GM12878 (cell line): ENCODE data around the gene ENOPH1. TPM values are rescaled to one million over a fixed set of nuclear protein-coding genes. Genes with fewer than 3 reads are reported as not detected.
A peak's percentile ranks its signal among the peaks of the same experiment; 100 is the strongest.

ENCODE experiments used
- ATAC-seq: fragments of 200-7000 bp; cut with Tn5 transposase; 3 replicates; pipeline ENCODE4 v1.9.1; 2020; ENCODE audit warnings: mild to moderate bottlenecking, moderate library complexity
- BruUV-seq: library from RNA; stranded (reverse); fragments of 400-500 nt; replicated peaks from 2 replicates; lab custom pipeline; 2021; lab: Mats Ljungman, UMichigan
- CTCF ChIA-PET: fragments of 300-600 bp; sonication (Branson Sonifier 250); formaldehyde crosslinking; extraction: SDS; loops from one replicate; lab custom pipeline; 2021; ENCODE audit warnings: inconsistent platforms; lab: Yijun Ruan, JAX
- POLR2A ChIA-PET: fragments of 350-600 bp; formaldehyde crosslinking; extraction: SDS; loops from one replicate; lab custom pipeline; 2021; ENCODE audit warnings: inconsistent platforms; lab: Charles Lee
- RAD21 ChIA-PET: fragments of 300-600 bp; sonication (Branson Sonifier 250); formaldehyde crosslinking; loops from one replicate; lab custom pipeline; 2023; ENCODE audit warnings: antibody characterized with exemption; ENCODE audit not compliant: unreplicated experiment; lab: Charles Lee
- SMC1A ChIA-PET: fragments of 300-600 bp; sonication (Branson Sonifier 250); formaldehyde crosslinking; loops from one replicate; lab custom pipeline; 2023; ENCODE audit not compliant: unreplicated experiment, uncharacterized antibody; lab: Charles Lee
- DNase-seq: peaks from one replicate; pipeline ENCODE4 v3.0.0-alpha.2; 2011; ENCODE audit warnings: low read depth, low spot score
- FAIRE-seq: peaks from 3 replicates; lab custom pipeline; 2011; peaks lifted over from hg19 to GRCh38; lab: Jason Lieb, UNC
- H2AFZ ChIP-seq: 2 replicates; pipeline ENCODE4 v1.6.0; 2011; ENCODE audit warnings: low read depth, low read length, control low read depth; ENCODE audit not compliant: control insufficient read depth
- H3K27ac ChIP-seq: 2 replicates; pipeline ENCODE4 v1.5.1; 2011; ENCODE audit warnings: control low read depth; ENCODE audit not compliant: control insufficient read depth, insufficient read depth
- H3K27me3 ChIP-seq, 2 experiments: replicated peaks in 1 of 2; 2 replicates each; pipeline versions ENCODE4 v1.6.0 to v1.6.1; 2011; ENCODE audit warnings: low read length in 1 of 2; ENCODE audit not compliant: control insufficient read depth in 2 of 2, insufficient read depth in 2 of 2
- H3K36me3 ChIP-seq, 2 experiments: 2 replicates each; pipeline ENCODE4 v1.5.1; 2011; ENCODE audit warnings: low read length in 1 of 2; ENCODE audit not compliant: control insufficient read depth in 2 of 2, insufficient read depth in 2 of 2
- H3K4me1 ChIP-seq: 2 replicates; pipeline ENCODE4 v1.6.1; 2011; ENCODE audit warnings: mild to moderate bottlenecking, low read length, moderate library complexity, mixed read lengths; ENCODE audit not compliant: control insufficient read depth, insufficient read depth
- H3K4me2 ChIP-seq: 2 replicates; pipeline ENCODE4 v1.6.0; 2011; ENCODE audit warnings: control low read depth; ENCODE audit not compliant: control insufficient read depth, insufficient read depth
- H3K4me3 ChIP-seq: fragments of 200-600 bp; sonication (generic); 2 replicates; pipeline ENCODE4 v1.5.1; 2016
- H3K79me2 ChIP-seq: 2 replicates; pipeline ENCODE4 v1.6.0; 2011; ENCODE audit warnings: low read length; ENCODE audit not compliant: control insufficient read depth, insufficient read depth
- H3K9ac ChIP-seq: 2 replicates; pipeline ENCODE4 v1.8.0; 2011; ENCODE audit warnings: low read length, control low read depth, mixed read lengths; ENCODE audit not compliant: control insufficient read depth, insufficient read depth
- H3K9me3 ChIP-seq: replicated peaks from 3 replicates; pipeline ENCODE4 v1.5.1; 2011; ENCODE audit warnings: mild to moderate bottlenecking, low read length; ENCODE audit not compliant: control insufficient read depth, insufficient read depth
- H4K20me1 ChIP-seq: 2 replicates; pipeline ENCODE4 v1.6.0; 2011; ENCODE audit not compliant: control insufficient read depth, insufficient read depth
- ATF7 ChIP-seq: fragments of 450-650 bp; IDR thresholded peaks from 2 replicates; pipeline ENCODE4 v1.6.1; 2016; ENCODE audit warnings: low read depth, mild to moderate bottlenecking
- BCL11A ChIP-seq: IDR thresholded peaks from 2 replicates; pipeline ENCODE4 v1.6.1; 2011; ENCODE audit warnings: low read depth, low read length
- CBFB ChIP-seq: IDR thresholded peaks from 2 replicates; pipeline ENCODE4 v1.6.1; 2016; ENCODE audit warnings: antibody characterized with exemption, low read depth
- CREM ChIP-seq: IDR thresholded peaks from 2 replicates; pipeline ENCODE4 v1.6.1; 2014; ENCODE audit warnings: antibody characterized with exemption, low read depth
- EED ChIP-seq: sonication (generic); IDR thresholded peaks from 2 replicates; pipeline ENCODE4 v1.6.1; 2016; ENCODE audit warnings: antibody characterized with exemption, low read depth
- IKZF1 ChIP-seq: fragments of 450-650 bp; conservative IDR thresholded peaks from 2 replicates; pipeline ENCODE4 v1.6.1; 2017; ENCODE audit warnings: antibody characterized with exemption, mild to moderate bottlenecking
- JUNB ChIP-seq: IDR thresholded peaks from 2 replicates; pipeline ENCODE4 v1.6.1; 2016; ENCODE audit warnings: antibody characterized with exemption, mild to moderate bottlenecking
- MEF2A ChIP-seq: IDR thresholded peaks from 2 replicates; pipeline ENCODE4 v1.6.1; 2011; ENCODE audit warnings: low read depth, mild to moderate bottlenecking, low read length, moderate library complexity; ENCODE audit not compliant: insufficient read depth
- MTA2 ChIP-seq: fragments of 450-650 bp; IDR thresholded peaks from 2 replicates; pipeline ENCODE4 v1.6.1; 2016; ENCODE audit warnings: low read depth, mild to moderate bottlenecking, moderate library complexity
- MXI1 ChIP-seq: fragments of 150-350 bp; IDR thresholded peaks from 2 replicates; pipeline ENCODE4 v1.6.1; 2011; ENCODE audit warnings: low read depth, mild to moderate bottlenecking, inconsistent platforms, low read length, improper control_type of control experiment
- NR2F1 ChIP-seq: fragments of 450-650 bp; conservative IDR thresholded peaks from 2 replicates; pipeline ENCODE4 v1.6.1; 2017; ENCODE audit warnings: mild to moderate bottlenecking
- PAX8 ChIP-seq: fragments of 450-650 bp; IDR thresholded peaks from 2 replicates; pipeline ENCODE4 v1.6.1; 2017; ENCODE audit warnings: mild to moderate bottlenecking, moderate library complexity
- SRF ChIP-seq, 2 experiments: IDR thresholded peaks; 2 replicates each; pipeline ENCODE4 v1.6.1; 2011; ENCODE audit warnings: low read depth in 2 of 2, low read length in 2 of 2, mild to moderate bottlenecking in 1 of 2, moderate library complexity in 1 of 2
- ZNF217 ChIP-seq: fragments of 450-650 bp; IDR thresholded peaks from 2 replicates; pipeline ENCODE4 v1.6.1; 2017; ENCODE audit warnings: antibody characterized with exemption, mild to moderate bottlenecking
- ZNF274 ChIP-seq: IDR thresholded peaks from one replicate; pipeline ENCODE4 v1.8.0; 2011; ENCODE audit not compliant: insufficient read length, insufficient read depth
- WGBS: methylation state at CpG from one replicate; pipeline ENCODE4 v1.1.6; 2016; ENCODE audit warnings: low lambda C conversion rate; ENCODE audit not compliant: insufficient replicate concordance, insufficient coverage; ENCODE audit errors: missing lambda C conversion rate; 5-methylcytosine and 5-hydroxymethylcytosine counted together
- in situ Hi-C: fragments of 300-500 bp; cut with MboI; formaldehyde crosslinking; loops from 9 replicates; pipeline ENCODE4 v1.14.3; 2018; ENCODE audit warnings: mixed read lengths
- intact Hi-C: fragments of 100-400 bp; cut with micrococcal nuclease; formaldehyde crosslinking; loops from one replicate; pipeline ENCODE4 v1.14.2; 2022; ENCODE audit not compliant: unreplicated experiment
- polyA plus RNA-seq, 11 experiments: library from polyadenylated mRNA; depleted of rRNA in 4 of 11; unstranded in 6 of 11; stranded (reverse) in 5 of 11; fragments of >200 nt; fragmentation: Nextera tagmentation in 4 of 11; fragmentation: Illumina TruSeq in 1 of 11; extraction: Ambion mirVana in 4 of 11; extraction: Trizol in 1 of 11; gene quantifications; 1 replicate in 1 of 11; 2 replicates in 10 of 11; pipeline versions ENCODE4 v1.2.1 to v1.2.3, GENCODE V29; 2011 to 2016; ENCODE audit warnings: inconsistent platforms in 2 of 11, missing spikeins in 2 of 11, low read depth in 1 of 11
- total RNA-seq, 4 experiments: library from RNA; depleted of rRNA in 3 of 4; stranded (reverse); fragments of >200 nt in 3 of 4; fragmentation: Illumina TruSeq in 1 of 4; extraction: Trizol in 1 of 4; gene quantifications; 2 replicates each; pipeline versions ENCODE4 v1.2.1 to v1.2.3, GENCODE V29; 2013 to 2021
- TF ChIP-seq, protein P1 (sequence below): fragments of 450-650 bp; IDR thresholded peaks from 2 replicates; pipeline ENCODE4 v1.6.1; 2017; ENCODE audit warnings: borderline replicate concordance
- TF ChIP-seq, protein P2 (sequence below): fragments of 450-650 bp; IDR thresholded peaks from 2 replicates; pipeline ENCODE4 v1.6.1; 2016; ENCODE audit warnings: mild to moderate bottlenecking, moderate library complexity, borderline replicate concordance
- TF ChIP-seq, protein P3 (sequence below): fragments of 450-650 bp; IDR thresholded peaks from 2 replicates; pipeline ENCODE4 v1.6.1; 2014; ENCODE audit warnings: mild to moderate bottlenecking

ENOPH1 gene
- total and polyA plus RNA-seq, 10 of the 15 experiments (the other 5 are each of a cell fraction or from before 2014, with no cell fraction given): 24.4 to 83.6 (median 46.7) TPM

DNA sequence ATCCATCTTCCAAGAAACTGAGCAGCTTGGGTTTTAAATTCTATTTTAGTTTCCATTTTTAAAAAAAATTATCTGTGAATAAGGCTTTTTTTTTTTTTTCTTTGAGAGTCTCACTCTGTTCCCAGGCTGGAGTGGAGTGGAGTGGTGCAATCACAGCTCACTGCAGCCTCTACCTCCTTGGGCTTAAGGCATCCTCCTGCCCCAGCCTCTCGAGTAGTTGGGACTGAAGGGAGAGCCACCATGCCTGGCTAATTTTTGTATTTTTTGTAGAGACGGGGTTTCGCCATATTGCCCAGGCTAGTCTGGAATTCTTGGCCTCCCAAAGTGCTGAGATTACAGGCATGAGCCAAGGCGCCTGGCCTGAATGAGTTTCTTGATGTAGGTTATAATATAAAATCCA lies 1.4 kb downstream of the ENOPH1 start:
- Histone ChIP-seq H3K79me2 (peaks cover 93% of the 10 kb centered on the region), H2AFZ (no peak overlapping the region), H3K4me1 (peaks cover 2% of the 10 kb centered on the region; the same call in 1 of the 2 replicates), H3K9ac (peak overlapping the region; percentile 99), H3K27ac (no peak overlapping the region; the same call in 1 of the 2 replicates), H3K27me3 (no peaks in the 10 kb centered on the region), H3K4me3 (peak overlapping the region; percentile 69; the same call in 1 of the 2 replicates), H3K4me2 (peak overlapping the region; percentile 75), H4K20me1 (peaks cover 15% of the 10 kb centered on the region), H3K9me3 (no peaks in the 10 kb centered on the region), H3K36me3 (peaks cover 2 to 8% of the 10 kb centered on the region in 2 experiments)
- FAIRE-seq (no peak), DNase-seq (no peak), ATAC-seq (no peak)
- BruUV-seq: no TSS peak
- SMC1A ChIA-PET: interaction anchor here (1.0 to 1.8 kb wide), 5 partner anchors 10 to 468 kb away, joined by 3 to 5 read pairs (median 3); no protein-coding TSS in a partner anchor
- no peak for TF ChIP-seq BCL11A
- no peak for TF ChIP-seq ZNF274
- TF ChIP-seq CBFB: no peak
- TF ChIP-seq ZNF217: no peak
- TF ChIP-seq SRF (IDR thresholded peaks at IDR 0.05; ENCODE audit: low read depth in 2 of 2, low read length in 2 of 2): no peak
- no peak for TF ChIP-seq JUNB
- no peak for TF ChIP-seq EED
- no peak for TF ChIP-seq CREM
- TF ChIP-seq, protein P1, sequence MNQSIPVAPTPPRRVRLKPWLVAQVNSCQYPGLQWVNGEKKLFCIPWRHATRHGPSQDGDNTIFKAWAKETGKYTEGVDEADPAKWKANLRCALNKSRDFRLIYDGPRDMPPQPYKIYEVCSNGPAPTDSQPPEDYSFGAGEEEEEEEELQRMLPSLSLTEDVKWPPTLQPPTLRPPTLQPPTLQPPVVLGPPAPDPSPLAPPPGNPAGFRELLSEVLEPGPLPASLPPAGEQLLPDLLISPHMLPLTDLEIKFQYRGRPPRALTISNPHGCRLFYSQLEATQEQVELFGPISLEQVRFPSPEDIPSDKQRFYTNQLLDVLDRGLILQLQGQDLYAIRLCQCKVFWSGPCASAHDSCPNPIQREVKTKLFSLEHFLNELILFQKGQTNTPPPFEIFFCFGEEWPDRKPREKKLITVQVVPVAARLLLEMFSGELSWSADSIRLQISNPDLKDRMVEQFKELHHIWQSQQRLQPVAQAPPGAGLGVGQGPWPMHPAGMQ: no peak
- no peak for TF ChIP-seq NR2F1
- no peak for TF ChIP-seq MEF2A
- TF ChIP-seq PAX8: no peak
- TF ChIP-seq, protein P2, sequence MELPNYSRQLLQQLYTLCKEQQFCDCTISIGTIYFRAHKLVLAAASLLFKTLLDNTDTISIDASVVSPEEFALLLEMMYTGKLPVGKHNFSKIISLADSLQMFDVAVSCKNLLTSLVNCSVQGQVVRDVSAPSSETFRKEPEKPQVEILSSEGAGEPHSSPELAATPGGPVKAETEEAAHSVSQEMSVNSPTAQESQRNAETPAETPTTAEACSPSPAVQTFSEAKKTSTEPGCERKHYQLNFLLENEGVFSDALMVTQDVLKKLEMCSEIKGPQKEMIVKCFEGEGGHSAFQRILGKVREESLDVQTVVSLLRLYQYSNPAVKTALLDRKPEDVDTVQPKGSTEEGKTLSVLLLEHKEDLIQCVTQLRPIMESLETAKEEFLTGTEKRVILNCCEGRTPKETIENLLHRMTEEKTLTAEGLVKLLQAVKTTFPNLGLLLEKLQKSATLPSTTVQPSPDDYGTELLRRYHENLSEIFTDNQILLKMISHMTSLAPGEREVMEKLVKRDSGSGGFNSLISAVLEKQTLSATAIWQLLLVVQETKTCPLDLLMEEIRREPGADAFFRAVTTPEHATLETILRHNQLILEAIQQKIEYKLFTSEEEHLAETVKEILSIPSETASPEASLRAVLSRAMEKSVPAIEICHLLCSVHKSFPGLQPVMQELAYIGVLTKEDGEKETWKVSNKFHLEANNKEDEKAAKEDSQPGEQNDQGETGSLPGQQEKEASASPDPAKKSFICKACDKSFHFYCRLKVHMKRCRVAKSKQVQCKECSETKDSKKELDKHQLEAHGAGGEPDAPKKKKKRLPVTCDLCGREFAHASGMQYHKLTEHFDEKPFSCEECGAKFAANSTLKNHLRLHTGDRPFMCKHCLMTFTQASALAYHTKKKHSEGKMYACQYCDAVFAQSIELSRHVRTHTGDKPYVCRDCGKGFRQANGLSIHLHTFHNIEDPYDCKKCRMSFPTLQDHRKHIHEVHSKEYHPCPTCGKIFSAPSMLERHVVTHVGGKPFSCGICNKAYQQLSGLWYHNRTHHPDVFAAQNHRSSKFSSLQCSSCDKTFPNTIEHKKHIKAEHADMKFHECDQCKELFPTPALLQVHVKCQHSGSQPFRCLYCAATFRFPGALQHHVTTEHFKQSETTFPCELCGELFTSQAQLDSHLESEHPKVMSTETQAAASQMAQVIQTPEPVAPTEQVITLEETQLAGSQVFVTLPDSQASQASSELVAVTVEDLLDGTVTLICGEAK: no peak
- no peak for TF ChIP-seq MTA2
- no peak for TF ChIP-seq MXI1
- TF ChIP-seq ATF7: no peak
- TF ChIP-seq IKZF1: no peak
- TF ChIP-seq, protein P3, sequence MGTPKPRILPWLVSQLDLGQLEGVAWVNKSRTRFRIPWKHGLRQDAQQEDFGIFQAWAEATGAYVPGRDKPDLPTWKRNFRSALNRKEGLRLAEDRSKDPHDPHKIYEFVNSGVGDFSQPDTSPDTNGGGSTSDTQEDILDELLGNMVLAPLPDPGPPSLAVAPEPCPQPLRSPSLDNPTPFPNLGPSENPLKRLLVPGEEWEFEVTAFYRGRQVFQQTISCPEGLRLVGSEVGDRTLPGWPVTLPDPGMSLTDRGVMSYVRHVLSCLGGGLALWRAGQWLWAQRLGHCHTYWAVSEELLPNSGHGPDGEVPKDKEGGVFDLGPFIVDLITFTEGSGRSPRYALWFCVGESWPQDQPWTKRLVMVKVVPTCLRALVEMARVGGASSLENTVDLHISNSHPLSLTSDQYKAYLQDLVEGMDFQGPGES: no peak
- POLR2A ChIA-PET: interaction anchor here (0.7 to 1.4 kb wide), 3 partner anchors 65 to 884 kb away, joined by 3 to 6 read pairs (median 3); no protein-coding TSS in a partner anchor
- 90% methylated on average over 4 of the region's 4 CpGs for WGBS
- CTCF ChIA-PET: interaction anchor here (0.7 to 1.2 kb wide), 4 partner anchors 61 to 936 kb away, joined by 3 to 4 read pairs (median 3); no protein-coding TSS in a partner anchor
- intact Hi-C loops (loop anchor here (10.0 kb wide), 1 partner anchor 583 kb away; the partner anchor contains the start of gene LIN54), in situ Hi-C loops (no loop called here)
- RAD21 ChIA-PET: interaction anchor here (1.5 kb wide), 1 partner anchor 9 kb away, joined by 5 read pairs; no protein-coding TSS in a partner anchor
